CD4-positive, alpha-beta memory T cell (primary cell): ENCODE measurements around the gene TXNRD2. TPM values are rescaled to one million over a fixed set of nuclear protein-coding genes. Genes with fewer than 3 reads are reported as not detected.

Experiments
- CTCF ChIA-PET: fragments of 350-600 bp; sonication (Branson Sonifier 250); formaldehyde crosslinking; loops from one replicate; lab custom pipeline; 2021; ENCODE audit warnings: inconsistent platforms; ENCODE audit not compliant: partially characterized antibody; lab: Charles Lee
- POLR2A ChIA-PET: fragments of 350-600 bp; sonication (Branson Sonifier 250); formaldehyde crosslinking; loops from one replicate; lab custom pipeline; 2021; ENCODE audit not compliant: partially characterized antibody; lab: Charles Lee
- DNase-seq, 5 donors: peaks; one replicate each; pipeline versions ENCODE4 v3.0.0 to v3.0.0-alpha.2; 2020 to 2022; ENCODE audit warnings: mixed read lengths in 1 of 5
- H3K27ac ChIP-seq: one replicate; pipeline ENCODE4 v1.7.0; 2013; ENCODE audit warnings: low read depth, low read length
- H3K27me3 ChIP-seq: 2 replicates; pipeline ENCODE4 v1.7.0; 2013; ENCODE audit warnings: mild to moderate bottlenecking, low read length, moderate library complexity; ENCODE audit not compliant: insufficient read depth
- H3K36me3 ChIP-seq: 2 replicates; pipeline ENCODE4 v1.7.0; 2013; ENCODE audit warnings: mild to moderate bottlenecking, low read length, moderate library complexity; ENCODE audit not compliant: insufficient read depth
- H3K4me1 ChIP-seq: 2 replicates; pipeline ENCODE4 v1.7.0; 2013; ENCODE audit warnings: mild to moderate bottlenecking, low read length, moderate library complexity; ENCODE audit not compliant: insufficient read depth
- H3K4me3 ChIP-seq, 2 donors: one replicate each; pipeline ENCODE4 v1.7.0; 2013; ENCODE audit warnings: low read length in 2 of 2, mild to moderate bottlenecking in 1 of 2
- H3K9me3 ChIP-seq, 2 donors: one replicate each; pipeline ENCODE4 v1.7.0; 2013; ENCODE audit warnings: low read length in 2 of 2, control low read depth in 1 of 2; ENCODE audit not compliant: control insufficient read depth in 1 of 2
- H3K27ac Mint-ChIP-seq, 7 donors: one replicate each; pipeline ENCODE4 v1.8.0; 2020 to 2021; ENCODE audit warnings: mixed read lengths in 7 of 7, mild to moderate bottlenecking in 6 of 7, inconsistent platforms in 3 of 7, moderate library complexity in 3 of 7
- H3K27me3 Mint-ChIP-seq, 2 donors: one replicate each; pipeline ENCODE4 v1.8.0; 2020 to 2021; ENCODE audit warnings: mixed read lengths in 2 of 2
- H3K36me3 Mint-ChIP-seq, 2 donors: one replicate each; pipeline ENCODE4 v1.8.0; 2020 to 2021; ENCODE audit warnings: mixed read lengths in 2 of 2, inconsistent platforms in 1 of 2, mild to moderate bottlenecking in 1 of 2
- H3K4me1 Mint-ChIP-seq, 4 donors: one replicate each; pipeline ENCODE4 v1.8.0; 2020 to 2021; ENCODE audit warnings: mixed read lengths in 4 of 4, mild to moderate bottlenecking in 1 of 4
- H3K4me3 Mint-ChIP-seq, 8 donors: one replicate each; pipeline ENCODE4 v1.8.0; 2020 to 2021; ENCODE audit warnings: mixed read lengths in 8 of 8, mild to moderate bottlenecking in 7 of 8, moderate library complexity in 6 of 8, inconsistent platforms in 3 of 8
- H3K9me3 Mint-ChIP-seq, 8 donors: one replicate each; pipeline ENCODE4 v1.8.0; 2020 to 2021; ENCODE audit warnings: mixed read lengths in 8 of 8, mild to moderate bottlenecking in 5 of 8, inconsistent platforms in 3 of 8, moderate library complexity in 1 of 8
- intact Hi-C: fragments of 100-400 bp; cut with micrococcal nuclease; formaldehyde crosslinking; loops from one replicate; pipeline ENCODE4 v1.15.1; 2023
- polyA plus RNA-seq, 2 donors: library from polyadenylated mRNA; unstranded; fragments of 300-500 nt; fragmentation: Illumina TruSeq; gene quantifications; one replicate each; pipeline ENCODE4 v1.2.3, GENCODE V29; 2021
- total RNA-seq, 2 experiments: library from RNA; stranded (reverse); gene quantifications; one replicate each; pipeline ENCODE4 v1.2.3, GENCODE V29; 2021

TXNRD2 gene
- total and polyA plus RNA-seq, 4 experiments from 2014 or later, result 8.5 to 35.9 (median 22.7) TPM

DNA sequence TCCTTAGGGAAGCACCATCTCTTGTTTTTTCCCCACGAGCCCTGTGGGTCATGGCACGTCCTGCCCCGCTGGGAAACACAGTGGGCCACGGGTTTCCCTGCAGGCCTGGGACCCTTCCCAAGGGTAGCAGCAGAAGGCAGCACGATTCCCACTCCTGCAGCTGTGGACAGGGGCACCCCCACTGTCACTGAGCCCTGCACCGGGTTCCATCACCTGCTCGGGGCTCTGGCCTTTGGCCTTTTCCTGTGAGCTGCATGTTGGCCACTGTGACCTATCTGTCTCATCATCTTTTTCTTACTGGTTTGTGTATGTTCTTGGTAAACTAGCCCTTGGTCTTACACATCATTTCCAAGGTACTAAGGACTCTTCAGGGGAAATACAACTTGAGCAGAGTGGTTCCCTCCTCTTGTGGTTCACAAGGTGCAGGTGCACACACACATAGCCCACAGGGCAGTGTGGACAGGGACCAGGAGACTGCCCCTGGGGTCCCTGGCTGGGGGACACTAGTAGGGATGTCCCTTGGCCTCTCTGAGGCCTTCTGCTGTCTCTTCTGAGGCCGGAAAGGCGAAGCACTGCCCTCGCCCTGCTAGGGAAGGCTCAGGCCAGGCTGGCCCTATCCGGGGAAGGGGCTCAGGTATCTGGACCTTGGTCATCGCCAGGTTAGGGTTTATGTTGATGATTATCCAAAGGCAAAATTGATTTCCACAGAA lies 19.0 kb upstream of the TXNRD2 start:
- H3K9me3 Mint-ChIP-seq, result no peaks in the 10 kb centered on the region
- Histone ChIP-seq H3K27me3 (no peaks in the 10 kb centered on the region), H3K36me3 (peaks cover 11% of the 10 kb centered on the region), H3K4me3 (no peak overlapping the region), H3K27ac (no peak overlapping the region), H3K4me1 (peaks cover 10% of the 10 kb centered on the region), H3K9me3 (no peaks in the 10 kb centered on the region)
- H3K27me3 Mint-ChIP-seq, result no peaks in the 10 kb centered on the region
- no peak overlapping the region for H3K4me3 Mint-ChIP-seq
- H3K27ac Mint-ChIP-seq, result peak overlapping the region in 2 of 7 donors; percentile 3 to 24
- intact Hi-C loops, result no loop called here
- ChIA-PET POLR2A (no interaction called here), CTCF (no interaction called here)
- peaks cover 2 to 5% (median 2%) of the 10 kb centered on the region in 4 donors for H3K4me1 Mint-ChIP-seq
- no peaks in the 10 kb centered on the region for H3K36me3 Mint-ChIP-seq
- DNase-seq, result no peak

- H3K36me3 ChIP-seq, result peaks cover 11% of the 10 kb centered on the region
- peak overlapping the region in 1 of 7 donors; percentile 24 for H3K27ac Mint-ChIP-seq
- no peaks in the 10 kb centered on the region for H3K9me3 ChIP-seq
- DNase-seq, result no peak
- peaks cover 14% of the 10 kb centered on the region for H3K4me1 ChIP-seq
- peaks cover 4 to 7% (median 6%) of the 10 kb centered on the region in 4 donors for H3K4me1 Mint-ChIP-seq
- H3K36me3 Mint-ChIP-seq, result no peaks in the 10 kb centered on the region
- ChIA-PET POLR2A (no interaction called here), CTCF (no interaction called here)
- H3K9me3 Mint-ChIP-seq, result no peaks in the 10 kb centered on the region
- no peak overlapping the region for H3K4me3 Mint-ChIP-seq
- intact Hi-C loops, result no loop called here
- no peaks in the 10 kb centered on the region for H3K27me3 ChIP-seq
- H3K27ac ChIP-seq, result no peak overlapping the region
- H3K27me3 Mint-ChIP-seq, result no peaks in the 10 kb centered on the region
- H3K4me3 ChIP-seq, result no peak overlapping the region
Measured at GRCh38 chr22:19959587-19960490, 18.2 kb upstream of the TXNRD2 start.

GRCh38 chr22:19959043-19959586 lies 17.5 kb upstream of the TXNRD2 start:
- DNase-seq, result no peak
- Mint-ChIP-seq H3K4me1 (peaks cover 6 to 10% (median 6%) of the 10 kb centered on the region in 4 donors), H3K27me3 (no peaks in the 10 kb centered on the region), H3K9me3 (no peaks in the 10 kb centered on the region), H3K4me3 (no peak overlapping the region), H3K27ac (no peak overlapping the region), H3K36me3 (no peaks in the 10 kb centered on the region)
- Histone ChIP-seq H3K27ac (no peak overlapping the region), H3K36me3 (peaks cover 7% of the 10 kb centered on the region), H3K4me1 (peaks cover 14% of the 10 kb centered on the region), H3K9me3 (no peaks in the 10 kb centered on the region), H3K27me3 (no peaks in the 10 kb centered on the region), H3K4me3 (no peak overlapping the region)
- ChIA-PET POLR2A (interaction anchor here (1.0 kb wide), 1 partner anchor 9 kb away, joined by 3 read pairs; no protein-coding TSS in a partner anchor), CTCF (interaction anchor here (0.8 kb wide), 1 partner anchor 8 kb away, joined by 3 read pairs; no protein-coding TSS in a partner anchor)
- intact Hi-C loops, result no loop called here

- no peak overlapping the region for H3K27ac Mint-ChIP-seq
- POLR2A ChIA-PET, result interaction anchor here (1.0 kb wide), 1 partner anchor 8 kb away, joined by 3 read pairs; no protein-coding TSS in a partner anchor
- Histone ChIP-seq H3K27me3 (no peaks in the 10 kb centered on the region), H3K36me3 (no peaks in the 10 kb centered on the region), H3K27ac (no peak overlapping the region), H3K4me3 (no peak overlapping the region), H3K4me1 (peaks cover 14% of the 10 kb centered on the region), H3K9me3 (no peaks in the 10 kb centered on the region)
- no peak for DNase-seq
- H3K9me3 Mint-ChIP-seq, result no peaks in the 10 kb centered on the region
- no peak overlapping the region for H3K4me3 Mint-ChIP-seq
- CTCF ChIA-PET, result interaction anchor here (0.8 kb wide), 1 partner anchor 9 kb away, joined by 3 read pairs; no protein-coding TSS in a partner anchor
- no peaks in the 10 kb centered on the region for H3K36me3 Mint-ChIP-seq
- H3K4me1 Mint-ChIP-seq, result peaks cover 6 to 16% (median 7%) of the 10 kb centered on the region in 4 donors
- H3K27me3 Mint-ChIP-seq, result no peaks in the 10 kb centered on the region
- intact Hi-C loops, result no loop called here
Measured at GRCh38 chr22:19958083-19959042, 16.7 kb upstream of the TXNRD2 start.

DNA sequence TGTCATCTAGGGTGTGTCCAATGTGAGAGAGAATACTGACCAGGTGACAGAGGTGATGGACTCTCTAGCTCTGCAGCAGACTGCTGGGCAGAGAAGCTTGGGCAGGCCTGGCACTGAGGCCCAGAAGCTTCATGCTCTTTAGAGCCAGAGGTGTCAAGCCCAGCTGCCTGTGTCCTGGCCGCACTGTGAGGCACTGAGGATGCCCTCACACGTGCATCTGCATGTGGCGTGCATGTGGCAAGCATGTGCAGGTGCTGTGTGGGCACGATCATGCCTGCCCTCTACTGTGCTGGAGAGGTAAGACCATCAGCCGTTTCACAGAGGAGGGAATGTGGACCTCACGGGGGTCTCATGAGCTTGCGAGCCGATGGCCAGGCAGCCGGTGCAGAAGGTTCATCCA lies 15.8 kb upstream of the TXNRD2 start:
- H3K36me3 Mint-ChIP-seq, result no peaks in the 10 kb centered on the region
- ChIA-PET CTCF (no interaction called here), POLR2A (no interaction called here)
- H3K27me3 ChIP-seq, result no peaks in the 10 kb centered on the region
- no peak overlapping the region for H3K4me3 ChIP-seq
- DNase-seq, result no peak
- peaks cover 6 to 16% (median 7%) of the 10 kb centered on the region in 4 donors for H3K4me1 Mint-ChIP-seq
- intact Hi-C loops, result no loop called here
- no peaks in the 10 kb centered on the region for H3K27me3 Mint-ChIP-seq
- no peaks in the 10 kb centered on the region for H3K9me3 Mint-ChIP-seq
- no peak overlapping the region for H3K27ac Mint-ChIP-seq
- peaks cover 8% of the 10 kb centered on the region for H3K4me1 ChIP-seq
- no peak overlapping the region for H3K27ac ChIP-seq
- no peak overlapping the region for H3K4me3 Mint-ChIP-seq
- H3K36me3 ChIP-seq, result no peaks in the 10 kb centered on the region
- no peaks in the 10 kb centered on the region for H3K9me3 ChIP-seq

- Mint-ChIP-seq H3K27ac (peak overlapping the region in 2 of 7 donors; percentile 13 to 36), H3K4me3 (no peak overlapping the region), H3K9me3 (no peaks in the 10 kb centered on the region), H3K27me3 (no peaks in the 10 kb centered on the region), H3K4me1 (peaks cover 6 to 16% (median 9%) of the 10 kb centered on the region in 4 donors), H3K36me3 (peaks cover 0 to 4% of the 10 kb centered on the region in 2 donors)
- DNase-seq, result no peak
- Histone ChIP-seq H3K4me3 (no peak overlapping the region), H3K27ac (no peak overlapping the region), H3K9me3 (no peaks in the 10 kb centered on the region), H3K27me3 (no peaks in the 10 kb centered on the region), H3K4me1 (peaks cover 7% of the 10 kb centered on the region), H3K36me3 (peaks cover 4% of the 10 kb centered on the region)
- CTCF ChIA-PET, result interaction anchor here (0.5 to 0.7 kb wide), 2 partner anchors 8 to 196 kb away, joined by 3 read pairs; no protein-coding TSS in a partner anchor
- POLR2A ChIA-PET, result no interaction called here
- intact Hi-C loops, result no loop called here
Measured at GRCh38 chr22:19955241-19956128, 13.9 kb upstream of the TXNRD2 start.
